Measurements from ENCODE around the gene FNDC8.

Gene FNDC8

GRCh38 chr17:35084987-35085386, 36.4 kb upstream of the FNDC8 start:
- H2BK120ac ChIP-seq (ENCODE audit: low read depth, low read length) = no peak overlapping the region
- H3K23ac ChIP-seq (ENCODE audit: low read length) = no peak overlapping the region
- no peak overlapping the region for H3K9ac ChIP-seq (ENCODE audit: low read length)
- peak; percentile 21 for DNase-seq
- H3K4me1 ChIP-seq (ENCODE audit: control insufficient read depth, low read depth, low read length) = peaks cover 14% of the 10 kb centered on the region
- H3K79me2 ChIP-seq (ENCODE audit: control insufficient read depth, insufficient read depth, low read length) = no peaks in the 10 kb centered on the region
- H2AK5ac ChIP-seq (ENCODE audit: low read length) = no peak overlapping the region
- H3K79me1 ChIP-seq (ENCODE audit: low read length) = no peaks in the 10 kb centered on the region
- no peak overlapping the region for H4K5ac ChIP-seq (ENCODE audit: low read length)
- H3K4ac ChIP-seq (ENCODE audit: low read depth, low read length) = no peak overlapping the region
- H2BK5ac ChIP-seq (ENCODE audit: low read length) = no peak overlapping the region
- H3K4me3 ChIP-seq (ENCODE audit: low read length) = no peak overlapping the region
- H3K4me2 ChIP-seq (ENCODE audit: low read length) = no peak overlapping the region
- no peak overlapping the region for H3K18ac ChIP-seq (ENCODE audit: low read length)
- H3K36me3 ChIP-seq (ENCODE audit: control insufficient read depth, insufficient read depth, low read length) = no peaks in the 10 kb centered on the region
- H4K8ac ChIP-seq (ENCODE audit: low read depth, low read length) = no peak overlapping the region
- no peak overlapping the region for H3K27ac ChIP-seq (ENCODE audit: low read depth, low read length)
- no peaks in the 10 kb centered on the region for H3K27me3 ChIP-seq (ENCODE audit: insufficient read depth, low read length, poor library complexity)
- no peak overlapping the region for H3K56ac ChIP-seq (ENCODE audit: low read length)
- no peak overlapping the region for H2BK15ac ChIP-seq (replicated peaks; ENCODE audit: low read depth)
- no CpG with 5 or more reads among the region's 2 CpGs for WGBS (ENCODE audit: extremely low coverage, insufficient coverage, low lambda C conversion rate)

- no peak for DNase-seq
- no peaks in the 10 kb centered on the region for H3K36me3 ChIP-seq (ENCODE audit: control insufficient read depth, insufficient read depth, low read length)
- H3K18ac ChIP-seq (ENCODE audit: low read length) = no peak overlapping the region
- H2BK120ac ChIP-seq (ENCODE audit: low read depth, low read length) = no peak overlapping the region
- no peak overlapping the region for H3K23ac ChIP-seq (ENCODE audit: low read length)
- H3K9ac ChIP-seq (ENCODE audit: low read length) = no peak overlapping the region
- no peak overlapping the region for H3K4me2 ChIP-seq (ENCODE audit: low read length)
- no CpG with 5 or more reads among the region's 8 CpGs for WGBS (ENCODE audit: extremely low coverage, insufficient coverage, low lambda C conversion rate)
- no peak overlapping the region for H2AK5ac ChIP-seq (ENCODE audit: low read length)
- H3K4ac ChIP-seq (ENCODE audit: low read depth, low read length) = no peak overlapping the region
- no peaks in the 10 kb centered on the region for H3K79me2 ChIP-seq (ENCODE audit: control insufficient read depth, insufficient read depth, low read length)
- no peak overlapping the region for H2BK5ac ChIP-seq (ENCODE audit: low read length)
- no peak overlapping the region for H3K27ac ChIP-seq (ENCODE audit: low read depth, low read length)
- H3K56ac ChIP-seq (ENCODE audit: low read length) = no peak overlapping the region
- no peak overlapping the region for H4K5ac ChIP-seq (ENCODE audit: low read length)
- no peak overlapping the region for H4K8ac ChIP-seq (ENCODE audit: low read depth, low read length)
- H3K79me1 ChIP-seq (ENCODE audit: low read length) = no peaks in the 10 kb centered on the region
- no peak overlapping the region for H2BK15ac ChIP-seq (replicated peaks; ENCODE audit: low read depth)
- H3K27me3 ChIP-seq (ENCODE audit: insufficient read depth, low read length, poor library complexity) = no peaks in the 10 kb centered on the region
- no peak overlapping the region for H3K4me3 ChIP-seq (ENCODE audit: low read length)
- H3K4me1 ChIP-seq (ENCODE audit: control insufficient read depth, low read depth, low read length) = peaks cover 11% of the 10 kb centered on the region
Measured at GRCh38 chr17:35086164-35086563, 35.3 kb upstream of the FNDC8 start.

GRCh38 chr17:35086931-35087573, 34.4 kb upstream of the FNDC8 start:
- no peak overlapping the region for H3K23ac ChIP-seq (ENCODE audit: low read length)
- no peak overlapping the region for H3K56ac ChIP-seq (ENCODE audit: low read length)
- no peak overlapping the region for H3K18ac ChIP-seq (ENCODE audit: low read length)
- H3K4me2 ChIP-seq (ENCODE audit: low read length) = no peak overlapping the region
- no peaks in the 10 kb centered on the region for H3K27me3 ChIP-seq (ENCODE audit: insufficient read depth, low read length, poor library complexity)
- H3K27ac ChIP-seq (ENCODE audit: low read depth, low read length) = no peak overlapping the region
- no peak overlapping the region for H4K5ac ChIP-seq (ENCODE audit: low read length)
- no peak overlapping the region for H2BK15ac ChIP-seq (replicated peaks; ENCODE audit: low read depth)
- H4K8ac ChIP-seq (ENCODE audit: low read depth, low read length) = no peak overlapping the region
- no peak overlapping the region for H2BK5ac ChIP-seq (ENCODE audit: low read length)
- no peaks in the 10 kb centered on the region for H3K79me2 ChIP-seq (ENCODE audit: control insufficient read depth, insufficient read depth, low read length)
- H3K9ac ChIP-seq (ENCODE audit: low read length) = no peak overlapping the region
- no peak overlapping the region for H2AK5ac ChIP-seq (ENCODE audit: low read length)
- no peak overlapping the region for H3K4me3 ChIP-seq (ENCODE audit: low read length)
- no CpG with 5 or more reads among the region's 8 CpGs for WGBS (ENCODE audit: extremely low coverage, insufficient coverage, low lambda C conversion rate)
- H3K79me1 ChIP-seq (ENCODE audit: low read length) = no peaks in the 10 kb centered on the region
- DNase-seq = no peak
- H3K4me1 ChIP-seq (ENCODE audit: control insufficient read depth, low read depth, low read length) = peaks cover 11% of the 10 kb centered on the region
- no peak overlapping the region for H2BK120ac ChIP-seq (ENCODE audit: low read depth, low read length)
- no peaks in the 10 kb centered on the region for H3K36me3 ChIP-seq (ENCODE audit: control insufficient read depth, insufficient read depth, low read length)
- no peak overlapping the region for H3K4ac ChIP-seq (ENCODE audit: low read depth, low read length)

GRCh38 chr17:35087731-35088355, 33.6 kb upstream of the FNDC8 start:
- Histone ChIP-seq H3K79me1 (ENCODE audit: low read length) (no peaks in the 10 kb centered on the region), H3K4me1 (ENCODE audit: control insufficient read depth, low read depth, low read length) (peaks cover 11% of the 10 kb centered on the region), H3K36me3 (ENCODE audit: control insufficient read depth, insufficient read depth, low read length) (no peaks in the 10 kb centered on the region), H3K4ac (ENCODE audit: low read depth, low read length) (peak overlapping the region; percentile 75), H3K9ac (ENCODE audit: low read length) (peak overlapping the region; percentile 52), H4K5ac (ENCODE audit: low read length) (no peak overlapping the region), H2BK15ac (replicated peaks; ENCODE audit: low read depth) (no peak overlapping the region), H3K27me3 (ENCODE audit: insufficient read depth, low read length, poor library complexity) (no peaks in the 10 kb centered on the region), H3K56ac (ENCODE audit: low read length) (peak overlapping the region; percentile 81), H3K79me2 (ENCODE audit: control insufficient read depth, insufficient read depth, low read length) (no peaks in the 10 kb centered on the region), H3K23ac (ENCODE audit: low read length) (no peak overlapping the region), H3K4me2 (ENCODE audit: low read length) (peak overlapping the region; percentile 73), H2AK5ac (ENCODE audit: low read length) (no peak overlapping the region), H3K27ac (ENCODE audit: low read depth, low read length) (peak overlapping the region; percentile 92), H3K4me3 (ENCODE audit: low read length) (peak overlapping the region; percentile 75), H3K18ac (ENCODE audit: low read length) (peak overlapping the region; percentile 1), H4K8ac (ENCODE audit: low read depth, low read length) (no peak overlapping the region), H2BK5ac (ENCODE audit: low read length) (no peak overlapping the region), H2BK120ac (ENCODE audit: low read depth, low read length) (no peak overlapping the region)
- DNase-seq = no peak
- WGBS (ENCODE audit: extremely low coverage, insufficient coverage, low lambda C conversion rate) = no CpG with 5 or more reads among the region's 9 CpGs

- no peaks in the 10 kb centered on the region for H3K79me2 ChIP-seq (ENCODE audit: control insufficient read depth, insufficient read depth, low read length)
- H3K4me2 ChIP-seq (ENCODE audit: low read length) = peak overlapping the region; percentile 73
- H3K9ac ChIP-seq (ENCODE audit: low read length) = peak overlapping the region; percentile 52
- H2BK5ac ChIP-seq (ENCODE audit: low read length) = peak overlapping the region; percentile 48
- H3K27me3 ChIP-seq (ENCODE audit: insufficient read depth, low read length, poor library complexity) = no peaks in the 10 kb centered on the region
- H2BK120ac ChIP-seq (ENCODE audit: low read depth, low read length) = no peak overlapping the region
- peak overlapping the region; percentile 81 for H3K56ac ChIP-seq (ENCODE audit: low read length)
- H3K18ac ChIP-seq (ENCODE audit: low read length) = peak overlapping the region; percentile 72
- H4K8ac ChIP-seq (ENCODE audit: low read depth, low read length) = no peak overlapping the region
- no peaks in the 10 kb centered on the region for H3K36me3 ChIP-seq (ENCODE audit: control insufficient read depth, insufficient read depth, low read length)
- no CpG with 5 or more reads among the region's 26 CpGs for WGBS (ENCODE audit: extremely low coverage, insufficient coverage, low lambda C conversion rate)
- H3K23ac ChIP-seq (ENCODE audit: low read length) = peak overlapping the region; percentile 67
- no peak overlapping the region for H2AK5ac ChIP-seq (ENCODE audit: low read length)
- no peak overlapping the region for H2BK15ac ChIP-seq (replicated peaks; ENCODE audit: low read depth)
- no peaks in the 10 kb centered on the region for H3K79me1 ChIP-seq (ENCODE audit: low read length)
- H3K27ac ChIP-seq (ENCODE audit: low read depth, low read length) = peak overlapping the region; percentile 92
- peaks cover 10% of the 10 kb centered on the region for H3K4me1 ChIP-seq (ENCODE audit: control insufficient read depth, low read depth, low read length)
- H4K5ac ChIP-seq (ENCODE audit: low read length) = no peak overlapping the region
- DNase-seq = peak; percentile 82
- H3K4me3 ChIP-seq (ENCODE audit: low read length) = peak overlapping the region; percentile 75
- peak overlapping the region; percentile 88 for H3K4ac ChIP-seq (ENCODE audit: low read depth, low read length)
Measured at GRCh38 chr17:35088356-35088880, 33.0 kb upstream of the FNDC8 start.
